Measurements from ENCODE around the gene MPDU1. TPM values are rescaled to one million over a fixed set of nuclear protein-coding genes. Genes with fewer than 3 reads are reported as not detected.

MPDU1 gene
- total and polyA plus RNA-seq, 7 donors: 38.4 to 121 (median 46.7) TPM

DNA sequence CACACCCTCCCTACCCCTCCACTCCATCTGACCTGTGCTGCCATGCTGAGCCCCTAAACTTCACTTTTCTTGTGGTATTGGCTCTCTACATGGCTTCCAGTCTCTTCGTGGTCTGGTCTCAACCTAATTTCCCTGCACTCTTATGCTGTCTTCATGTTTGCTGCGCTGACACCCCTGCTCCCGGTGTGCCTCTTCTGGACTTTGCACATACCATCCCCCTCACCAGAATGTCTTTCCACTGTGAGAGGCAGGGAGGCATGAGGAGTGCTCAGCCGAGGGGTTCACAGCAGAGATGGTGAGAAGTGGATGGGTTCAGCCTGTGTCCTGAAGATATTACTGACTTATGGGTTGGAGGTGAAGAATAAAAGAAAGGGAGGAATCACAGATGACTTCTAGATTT lies 32.3 kb upstream of the MPDU1 start:
- Histone ChIP-seq H3K36me3 (peaks cover 0 to 17% (median 11%) of the 10 kb centered on the region in 4 donors), H3K27ac (no peak overlapping the region), H3K9me3 (no peaks in the 10 kb centered on the region), H3K4me3 (no peak overlapping the region), H3K4me1 (peaks cover 0 to 21% (median 19%) of the 10 kb centered on the region in 4 donors), H3K27me3 (no peaks in the 10 kb centered on the region)
- no peak for DNase-seq
- intact Hi-C loops (cut with DNase I): no loop called here
- WGBS, 2 donors: 82 to 89% methylated on average over 4 of the region's 4 CpGs
- no peak for TF ChIP-seq POLR2AphosphoS5 (IDR thresholded peaks at IDR 0.05)
- no peak for TF ChIP-seq EP300 (IDR thresholded peaks at IDR 0.05)
- TF ChIP-seq POLR2A (IDR thresholded peaks at IDR 0.05): no peak
- TF ChIP-seq, protein P1, sequence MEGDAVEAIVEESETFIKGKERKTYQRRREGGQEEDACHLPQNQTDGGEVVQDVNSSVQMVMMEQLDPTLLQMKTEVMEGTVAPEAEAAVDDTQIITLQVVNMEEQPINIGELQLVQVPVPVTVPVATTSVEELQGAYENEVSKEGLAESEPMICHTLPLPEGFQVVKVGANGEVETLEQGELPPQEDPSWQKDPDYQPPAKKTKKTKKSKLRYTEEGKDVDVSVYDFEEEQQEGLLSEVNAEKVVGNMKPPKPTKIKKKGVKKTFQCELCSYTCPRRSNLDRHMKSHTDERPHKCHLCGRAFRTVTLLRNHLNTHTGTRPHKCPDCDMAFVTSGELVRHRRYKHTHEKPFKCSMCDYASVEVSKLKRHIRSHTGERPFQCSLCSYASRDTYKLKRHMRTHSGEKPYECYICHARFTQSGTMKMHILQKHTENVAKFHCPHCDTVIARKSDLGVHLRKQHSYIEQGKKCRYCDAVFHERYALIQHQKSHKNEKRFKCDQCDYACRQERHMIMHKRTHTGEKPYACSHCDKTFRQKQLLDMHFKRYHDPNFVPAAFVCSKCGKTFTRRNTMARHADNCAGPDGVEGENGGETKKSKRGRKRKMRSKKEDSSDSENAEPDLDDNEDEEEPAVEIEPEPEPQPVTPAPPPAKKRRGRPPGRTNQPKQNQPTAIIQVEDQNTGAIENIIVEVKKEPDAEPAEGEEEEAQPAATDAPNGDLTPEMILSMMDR (IDR thresholded peaks at IDR 0.05): no peak

GRCh38 chr17:7552621-7553051 lies 31.0 kb upstream of the MPDU1 start:
- peaks cover 0 to 17% (median 11%) of the 10 kb centered on the region in 4 donors for H3K36me3 ChIP-seq
- H3K9me3 ChIP-seq: no peaks in the 10 kb centered on the region
- TF ChIP-seq POLR2AphosphoS5 (IDR thresholded peaks at IDR 0.05): peak in 1 of 4 donors; percentile 22
- TF ChIP-seq, protein P1 (IDR thresholded peaks at IDR 0.05): no peak
- H3K27ac ChIP-seq: peak overlapping the region in 3 of 4 donors; percentile 4 to 37 (median 31)
- intact Hi-C loops (cut with DNase I): no loop called here
- H3K4me3 ChIP-seq: no peak overlapping the region
- DNase-seq: no peak
- H3K4me1 ChIP-seq: peaks cover 0 to 30% (median 26%) of the 10 kb centered on the region in 4 donors
- WGBS, 2 donors: 51 to 82% methylated on average over 6 of the region's 6 CpGs
- no peaks in the 10 kb centered on the region for H3K27me3 ChIP-seq

DNA sequence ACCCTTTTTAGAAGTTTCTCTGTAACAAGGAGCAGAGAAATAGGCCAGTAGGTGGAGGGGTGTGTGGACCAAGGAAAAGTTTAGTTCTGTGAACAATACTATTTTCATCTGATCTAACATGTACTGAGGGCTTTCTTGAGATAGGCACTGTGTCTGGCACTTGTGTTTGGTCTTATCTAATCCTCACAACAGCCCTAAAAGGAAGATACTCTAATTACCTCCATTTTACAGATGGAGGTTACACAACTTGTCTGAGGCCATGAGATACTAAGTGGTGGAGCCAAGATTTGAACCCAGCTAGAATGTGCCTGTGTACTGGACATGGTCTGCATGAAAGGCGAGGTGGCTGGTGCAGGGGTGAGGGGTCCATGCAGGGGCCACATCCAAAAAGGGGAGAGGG lies 30.3 kb upstream of the MPDU1 start:
- peaks cover 0 to 33% (median 30%) of the 10 kb centered on the region in 4 donors for H3K4me1 ChIP-seq

GRCh38 chr17:7555320-7555948 lies 28.2 kb upstream of the MPDU1 start:
- H3K36me3 ChIP-seq: peaks cover 0 to 14% (median 11%) of the 10 kb centered on the region in 4 donors
- WGBS, 2 donors: 77 to 87% methylated on average over 10 of the region's 10 CpGs
- DNase-seq: no peak
- no peaks in the 10 kb centered on the region for H3K9me3 ChIP-seq
- no peak for TF ChIP-seq POLR2AphosphoS5 (IDR thresholded peaks at IDR 0.05)
- no peak for TF ChIP-seq POLR2A (IDR thresholded peaks at IDR 0.05)
- TF ChIP-seq, protein P1 (IDR thresholded peaks at IDR 0.05): no peak
- TF ChIP-seq EP300 (IDR thresholded peaks at IDR 0.05): no peak
- no peak overlapping the region for H3K27ac ChIP-seq
- no peak overlapping the region for H3K4me3 ChIP-seq
- H3K27me3 ChIP-seq: no peaks in the 10 kb centered on the region
- intact Hi-C loops (cut with DNase I): no loop called here
- H3K4me1 ChIP-seq: peaks cover 0 to 36% (median 35%) of the 10 kb centered on the region in 4 donors

More for the DNA sequence above, 30.3 kb upstream of the MPDU1 start:
- Histone ChIP-seq H3K9me3 (no peaks in the 10 kb centered on the region), H3K27me3 (no peaks in the 10 kb centered on the region), H3K4me3 (no peak overlapping the region), H3K27ac (peak overlapping the region in 2 of 4 donors; percentile 2 to 35), H3K36me3 (peaks cover 0 to 17% (median 11%) of the 10 kb centered on the region in 4 donors)
- TF ChIP-seq POLR2AphosphoS5 (IDR thresholded peaks at IDR 0.05) (no peak), POLR2A (IDR thresholded peaks at IDR 0.05) (no peak), EP300 (IDR thresholded peaks at IDR 0.05) (no peak)
- TF ChIP-seq, protein P1 (IDR thresholded peaks at IDR 0.05): no peak
- DNase-seq: no peak
- WGBS, 2 donors: 98 to 100% methylated on average over 1 of the region's 1 CpG
- intact Hi-C loops (cut with DNase I): no loop called here
